Left lung (tissue), 10 donors: ENCODE measurements around the gene MOB4. TPM values are rescaled to one million over a fixed set of nuclear protein-coding genes. Genes with fewer than 3 reads are reported as not detected.

ENCODE experiments used
- ATAC-seq: fragments of 200-7000 bp; cut with Tn5 transposase; one replicate; pipeline ENCODE4 v1.9.1; 2020; ENCODE audit warnings: moderate library complexity
- DNase-seq, 4 donors: peaks; one replicate each; pipeline ENCODE4 v3.0.0-alpha.2; 2013 to 2020
- H3K27ac ChIP-seq, 2 donors: fragments of 200-600 bp; sonication (generic) in 1 of 2; one replicate each; pipeline versions ENCODE4 v1.5.0 to v1.8.0; 2020 to 2021
- H3K27me3 ChIP-seq, 2 donors: fragments of 200-600 bp; sonication (generic) in 1 of 2; one replicate each; pipeline versions ENCODE4 v1.5.0 to v1.8.0; 2020 to 2021
- H3K36me3 ChIP-seq, 2 donors: fragments of 200-600 bp; sonication (generic) in 1 of 2; one replicate each; pipeline versions ENCODE4 v1.5.0 to v1.8.0; 2020 to 2021
- H3K4me1 ChIP-seq, 2 donors: fragments of 200-600 bp; one replicate each; pipeline ENCODE4 v1.8.0; 2021
- H3K4me3 ChIP-seq, 2 donors: fragments of 200-600 bp; sonication (generic) in 1 of 2; one replicate each; pipeline versions ENCODE4 v1.5.0 to v1.8.0; 2020 to 2021; ENCODE audit warnings: mild to moderate bottlenecking in 1 of 2
- H3K9me3 ChIP-seq, 2 donors: fragments of 200-600 bp; sonication (generic) in 1 of 2; one replicate each; pipeline versions ENCODE4 v1.5.0 to v1.8.0; 2020 to 2021
- CTCF ChIP-seq, 2 donors: fragments of 200-600 bp; sonication (generic) in 1 of 2; IDR thresholded peaks; one replicate each; pipeline versions ENCODE4 v1.5.0 to v1.8.0; 2021; ENCODE audit warnings: antibody characterized with exemption in 2 of 2
- intact Hi-C, 2 donors: fragments of 100-400 bp; cut with DNase I; formaldehyde crosslinking; loops; one replicate each; pipeline versions ENCODE4 v1.11.2 to v1.14.2; 2022
- polyA plus RNA-seq, 6 donors: library from polyadenylated mRNA; unstranded; fragments of 120-200 nt; gene quantifications; one replicate each; pipeline ENCODE4 v1.2.1, GENCODE V29; 2013; ENCODE audit not compliant: insufficient read length in 6 of 6
- total RNA-seq, 2 donors: library from RNA; stranded (reverse); fragmentation: NEBNext Ultra II Directional; extraction: Animal tissue kit (Norgen Biotek cat#: 25700); gene quantifications; one replicate each; pipeline ENCODE4 v1.2.1, GENCODE V29; 2021
- donor health status: DM: no; HTN: yes; CAD: no.
- donor health status: DM: no; HTN: no; CAD: no.

MOB4 gene
- total and polyA plus RNA-seq, 8 donors: 23.0 to 54.2 (median 45.2) TPM

DNA sequence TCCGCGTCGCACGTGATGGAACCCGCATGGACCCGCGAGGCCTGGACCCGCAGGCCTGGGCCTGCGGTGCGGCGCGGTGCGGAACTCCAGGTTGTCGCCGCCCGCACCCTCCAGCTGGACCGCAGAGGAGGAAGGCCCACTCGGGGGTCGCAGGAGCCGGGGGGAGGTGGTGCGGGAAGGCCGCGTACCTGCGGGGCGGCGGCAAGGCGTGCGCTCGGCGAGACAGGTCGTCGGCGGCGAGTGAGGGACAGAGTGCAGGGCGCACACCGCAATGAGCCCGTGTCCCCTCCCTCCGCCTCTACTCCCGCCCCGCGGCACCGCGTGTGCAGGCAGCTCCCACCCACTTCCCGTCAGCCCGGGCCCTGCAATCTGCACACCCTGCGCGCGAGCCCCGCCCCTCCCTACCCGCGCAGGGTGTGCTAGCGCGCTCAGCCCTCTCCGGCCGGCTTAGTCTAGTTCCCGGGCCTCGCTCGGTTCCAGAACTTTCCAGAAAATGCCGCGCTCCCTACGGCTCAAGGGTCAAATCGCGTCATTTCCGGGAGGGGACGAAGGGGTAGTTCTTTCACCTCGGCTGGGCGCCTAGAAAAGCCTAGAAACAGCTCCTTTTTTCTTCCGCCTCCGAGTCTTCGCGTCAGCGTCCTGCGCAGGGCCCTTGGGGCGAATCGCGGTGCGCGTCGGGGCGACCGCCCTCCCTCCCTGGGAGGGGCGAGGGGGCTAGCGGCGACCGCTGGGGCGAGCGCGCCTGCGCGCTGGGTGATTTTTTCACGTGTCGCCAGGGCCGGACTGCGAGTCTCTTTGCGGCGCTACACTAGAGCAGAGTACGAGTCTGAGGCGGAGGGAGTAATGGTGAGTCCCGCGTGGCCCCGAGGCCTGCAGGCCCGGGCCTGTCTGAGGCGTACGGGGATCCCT is 16.0 kb upstream of the MOB4 start, which contains the start of the genes HSPD1 and HSPE1:
HSPD1 (minus strand) TSS at position 247 of the 909 bp plus-strand sequence. CDS start 992 bp downstream, outside the sequence.
HSPE1 (plus strand) TSS at position 786 of the 909 bp plus-strand sequence; CDS start at position 844, 58 bp downstream.
- no peaks in the 10 kb centered on the region for H3K27me3 ChIP-seq
- H3K4me1 ChIP-seq: peaks cover 24 to 67% of the 10 kb centered on the region in 2 donors
- peaks cover 0 to 46% of the 10 kb centered on the region in 2 donors for H3K36me3 ChIP-seq
- H3K4me3 ChIP-seq: peak within 1 kb of the TSS; percentile 69 to 94
- peak; percentile 99 to 100 (median 100) for DNase-seq
- H3K9me3 ChIP-seq: no peaks in the 10 kb centered on the region
- intact Hi-C loops: no loop called here
- ATAC-seq: peak; percentile 96
- H3K27ac ChIP-seq: peak within 1 kb of the TSS; percentile 97 to 100
- TF ChIP-seq CTCF (IDR thresholded peaks at IDR 0.05): no peak

- Histone ChIP-seq H3K4me1 (peaks cover 24 to 60% of the 10 kb centered on the region in 2 donors), H3K36me3 (peaks cover 0 to 43% of the 10 kb centered on the region in 2 donors), H3K9me3 (no peaks in the 10 kb centered on the region), H3K27ac (peak overlapping the region; percentile 97 to 100), H3K27me3 (no peaks in the 10 kb centered on the region), H3K4me3 (peak overlapping the region; percentile 69 to 94)
- DNase-seq (peak in 2 of 4 donors; percentile 21 to 25), ATAC-seq (peak; percentile 4)
- no peak for TF ChIP-seq CTCF (IDR thresholded peaks at IDR 0.05)
- intact Hi-C loops: no loop called here
Measured at GRCh38 chr2:197500503-197501131, 15.2 kb upstream of the MOB4 start.

DNA sequence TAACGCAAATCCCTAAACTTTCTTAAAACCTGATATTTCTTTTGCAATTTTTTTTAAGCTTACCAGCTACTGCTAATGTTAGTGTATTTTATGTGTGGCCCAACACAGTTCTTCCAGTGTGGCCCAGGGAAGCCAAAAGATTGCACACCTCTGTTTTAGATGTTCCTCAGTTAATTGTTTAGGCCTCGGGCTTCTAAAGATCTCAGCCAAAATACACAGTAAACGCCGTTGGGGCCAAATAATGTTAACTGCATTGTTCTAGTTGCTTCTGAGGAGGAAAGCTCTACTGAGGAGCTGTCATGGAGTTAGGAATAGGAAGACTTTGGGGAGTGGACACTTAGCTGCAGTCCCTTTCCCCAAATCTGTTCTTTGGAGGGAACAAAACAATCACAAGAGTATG is 13.7 kb upstream of the MOB4 start:
- Histone ChIP-seq H3K36me3 (peaks cover 0 to 27% of the 10 kb centered on the region in 2 donors), H3K4me3 (peak overlapping the region in 1 of 2 donors; percentile 94), H3K9me3 (no peaks in the 10 kb centered on the region), H3K27me3 (no peaks in the 10 kb centered on the region), H3K4me1 (peaks cover 24 to 44% of the 10 kb centered on the region in 2 donors), H3K27ac (no peak overlapping the region)
- intact Hi-C loops: no loop called here
- no peak for TF ChIP-seq CTCF (IDR thresholded peaks at IDR 0.05)
- ATAC-seq: no peak
- no peak for DNase-seq

DNA sequence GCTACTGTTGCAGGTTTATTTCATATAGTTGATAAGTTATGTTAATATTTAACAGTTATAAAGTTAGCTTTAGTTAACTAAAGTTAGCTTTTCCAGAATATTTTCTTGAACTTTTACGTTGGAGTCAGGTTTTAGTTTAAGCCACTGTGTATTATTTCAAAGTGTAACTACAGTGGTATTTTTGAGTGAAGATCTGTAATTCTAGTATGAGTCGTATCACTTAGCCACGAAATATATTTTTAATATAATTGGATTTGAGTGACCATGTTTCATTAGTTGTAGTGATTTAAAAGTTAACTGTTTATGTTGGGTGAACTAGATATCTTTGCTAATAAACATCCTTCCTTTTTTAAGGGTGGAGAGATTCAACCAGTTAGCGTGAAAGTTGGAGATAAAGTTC is 13.2 kb upstream of the MOB4 start:
- DNase-seq: no peak
- peaks cover 0 to 23% of the 10 kb centered on the region in 2 donors for H3K36me3 ChIP-seq
- H3K4me3 ChIP-seq: peak overlapping the region in 1 of 2 donors; percentile 94
- H3K4me1 ChIP-seq: peaks cover 24 to 39% of the 10 kb centered on the region in 2 donors
- no peak for ATAC-seq
- no peaks in the 10 kb centered on the region for H3K27me3 ChIP-seq
- no peak overlapping the region for H3K27ac ChIP-seq
- H3K9me3 ChIP-seq: no peaks in the 10 kb centered on the region
- no peak for TF ChIP-seq CTCF (IDR thresholded peaks at IDR 0.05)
- intact Hi-C loops: no loop called here

DNA sequence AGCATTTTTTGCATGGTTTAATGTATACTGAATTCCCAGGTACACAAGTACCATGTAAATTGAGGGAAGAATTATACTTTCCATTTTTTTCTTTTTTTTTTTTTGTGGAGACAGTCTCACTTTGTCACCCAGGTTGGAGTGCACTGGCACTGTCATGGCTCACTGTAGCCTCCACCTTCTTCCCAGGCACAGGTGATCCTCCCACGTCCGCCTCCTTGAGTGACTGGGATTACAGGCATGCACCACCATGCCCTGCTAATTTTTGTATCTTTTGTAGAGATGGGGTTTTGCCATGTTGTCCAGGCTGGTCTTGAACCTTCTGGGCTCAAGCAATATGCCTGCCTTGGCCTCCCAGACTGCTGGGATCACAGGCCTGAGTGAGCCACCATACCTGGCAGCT is 11.9 kb upstream of the MOB4 start:
- intact Hi-C loops: no loop called here
- Histone ChIP-seq H3K4me3 (no peak overlapping the region), H3K36me3 (peaks cover 0 to 21% of the 10 kb centered on the region in 2 donors), H3K9me3 (no peaks in the 10 kb centered on the region), H3K27me3 (no peaks in the 10 kb centered on the region), H3K27ac (no peak overlapping the region), H3K4me1 (peaks cover 18 to 26% of the 10 kb centered on the region in 2 donors)
- no peak for ATAC-seq
- no peak for TF ChIP-seq CTCF (IDR thresholded peaks at IDR 0.05)
- no peak for DNase-seq
